H1 (cell line): ENCODE results near the gene TSHZ2. TPM values are rescaled to one million over a fixed set of nuclear protein-coding genes. Genes with fewer than 3 reads are reported as not detected.

Experiments used
- CTCF ChIA-PET: fragments of 300-600 bp; sonication (Branson Sonifier 250); formaldehyde crosslinking; loops from one replicate; lab custom pipeline; 2021; ENCODE audit not compliant: partially characterized antibody; lab: Charles Lee
- POLR2A ChIA-PET: fragments of 300-600 bp; sonication (Branson Sonifier 250); formaldehyde crosslinking; loops from one replicate; lab custom pipeline; 2021; ENCODE audit warnings: inconsistent platforms; ENCODE audit not compliant: partially characterized antibody; lab: Charles Lee
- DNase-seq, 2 experiments: peaks; one replicate each; pipeline versions ENCODE4 v3.0.0 to v3.0.0-alpha.2; 2010 to 2022; ENCODE audit warnings: low spot score in 2 of 2, low read depth in 1 of 2, mixed read lengths in 1 of 2
- FAIRE-seq: peaks from 2 replicates; lab custom pipeline; 2011; peaks lifted over from hg19 to GRCh38; lab: Jason Lieb, UNC
- H2AFZ ChIP-seq: 2 replicates; pipeline ENCODE4 v1.8.1; 2012; ENCODE audit warnings: low read length, inconsistent platforms
- H2AK5ac ChIP-seq: 2 replicates; pipeline ENCODE4 v1.6.1; 2013; ENCODE audit warnings: low read depth, low read length
- H2BK120ac ChIP-seq: replicated peaks from 2 replicates; pipeline ENCODE3; 2013; ENCODE audit warnings: low read depth, low read length, inconsistent platforms
- H2BK12ac ChIP-seq: 2 replicates; pipeline ENCODE4 v1.6.1; 2013; ENCODE audit warnings: low read depth, low read length
- H2BK15ac ChIP-seq: 2 replicates; pipeline ENCODE4 v1.6.1; 2013; ENCODE audit warnings: low read length
- H2BK20ac ChIP-seq: 2 replicates; pipeline ENCODE4 v1.6.1; 2013; ENCODE audit warnings: low read length
- H2BK5ac ChIP-seq: 2 replicates; pipeline ENCODE4 v1.6.1; 2013; ENCODE audit warnings: low read depth, low read length
- H3K14ac ChIP-seq: 2 replicates; pipeline ENCODE4 v1.6.1; 2013; ENCODE audit warnings: inconsistent platforms; ENCODE audit not compliant: insufficient read length
- H3K18ac ChIP-seq: 2 replicates; pipeline ENCODE4 v1.6.1; 2013; ENCODE audit warnings: low read length; ENCODE audit errors: extremely low read depth
- H3K23ac ChIP-seq: 2 replicates; pipeline ENCODE4 v1.6.1; 2013; ENCODE audit warnings: inconsistent platforms; ENCODE audit not compliant: insufficient read length
- H3K23me2 ChIP-seq: 2 replicates; pipeline ENCODE4 v1.6.1; 2013; ENCODE audit warnings: low read depth, low read length
- H3K27ac ChIP-seq: 2 replicates; pipeline ENCODE4 v1.6.1; 2011; ENCODE audit warnings: low read depth, low read length, inconsistent platforms
- H3K27me3 ChIP-seq, 4 experiments: replicated peaks in 1 of 4; 1 replicate in 1 of 4; 2 replicates in 3 of 4; pipeline versions ENCODE4 v1.6.1 to v1.8.1; 2011 to 2013; ENCODE audit warnings: low read length in 3 of 4, mild to moderate bottlenecking in 3 of 4, inconsistent platforms in 2 of 4, mixed read lengths in 2 of 4, moderate library complexity in 1 of 4; ENCODE audit not compliant: control insufficient read depth in 3 of 4, insufficient read depth in 3 of 4; ENCODE audit errors: extremely low read depth in 1 of 4
- H3K36me3 ChIP-seq, 4 experiments: 2 replicates each; pipeline versions ENCODE4 v1.6.1 to v1.8.1; 2011 to 2013; ENCODE audit warnings: mild to moderate bottlenecking in 4 of 4, low read length in 3 of 4, moderate library complexity in 2 of 4, control low read depth in 1 of 4, inconsistent platforms in 1 of 4; ENCODE audit not compliant: insufficient read depth in 4 of 4, control insufficient read depth in 2 of 4
- H3K4ac ChIP-seq: replicated peaks from 2 replicates; pipeline ENCODE3; 2013; ENCODE audit warnings: low read length, low read depth, mixed read lengths, inconsistent platforms; ENCODE audit not compliant: insufficient read length
- H3K4me1 ChIP-seq, 4 experiments: replicated peaks in 1 of 4; 1 replicate in 1 of 4; 2 replicates in 3 of 4; pipeline versions ENCODE4 v1.6.1 to v1.8.1; 2011 to 2013; ENCODE audit warnings: low read length in 3 of 4, inconsistent platforms in 2 of 4, mixed read lengths in 1 of 4; ENCODE audit not compliant: insufficient read depth in 4 of 4, control insufficient read depth in 3 of 4
- H3K4me2 ChIP-seq, 2 experiments: 2 replicates each; pipeline versions ENCODE4 v1.6.1 to v1.8.1; 2011 to 2013; ENCODE audit warnings: low read depth in 2 of 2, low read length in 2 of 2, control low read depth in 1 of 2, inconsistent platforms in 1 of 2, mild to moderate bottlenecking in 1 of 2; ENCODE audit not compliant: insufficient read depth in 1 of 2
- H3K4me3 ChIP-seq, 4 experiments: fragments of 200-600, 300-600 bp in 1 of 4; sonication (generic), shearing (Covaris generic), sonication (Bioruptor Twin) in 1 of 4; 2 replicates each; pipeline versions ENCODE4 v1.5.1 to v1.8.1; 2011 to 2016; ENCODE audit warnings: low read length in 4 of 4, low read depth in 3 of 4, control low read depth in 2 of 4, inconsistent platforms in 2 of 4, mild to moderate bottlenecking in 2 of 4, mixed read lengths in 1 of 4, moderate library complexity in 1 of 4; ENCODE audit not compliant: insufficient read depth in 2 of 4; ENCODE audit errors: extremely low read depth in 1 of 4
- H3K56ac ChIP-seq: replicated peaks from 2 replicates; pipeline ENCODE3; 2013; ENCODE audit warnings: low read depth, mild to moderate bottlenecking, mixed read lengths, low read length, inconsistent platforms; ENCODE audit not compliant: insufficient read length
- H3K79me1 ChIP-seq: 2 replicates; pipeline ENCODE4 v1.6.1; 2013; ENCODE audit warnings: low read depth, low read length, control low read depth
- H3K79me2 ChIP-seq, 2 experiments: 2 replicates each; pipeline versions ENCODE4 v1.6.1 to v1.8.1; 2012 to 2013; ENCODE audit warnings: low read length in 2 of 2, mild to moderate bottlenecking in 2 of 2, inconsistent platforms in 1 of 2; ENCODE audit not compliant: insufficient read depth in 2 of 2, control insufficient read depth in 1 of 2
- H3K9ac ChIP-seq, 4 experiments: replicated peaks in 1 of 4; 1 replicate in 1 of 4; 2 replicates in 3 of 4; pipeline versions ENCODE4 v1.6.1 to v1.8.1; 2011 to 2013; ENCODE audit warnings: low read depth in 3 of 4, low read length in 3 of 4, control low read depth in 2 of 4, mild to moderate bottlenecking in 2 of 4, moderate library complexity in 2 of 4, inconsistent platforms in 1 of 4; ENCODE audit errors: extremely low read depth in 1 of 4
- H3K9me3 ChIP-seq, 2 experiments: 2 replicates each; pipeline versions ENCODE4 v1.6.1 to v1.8.1; 2012 to 2013; ENCODE audit warnings: mild to moderate bottlenecking in 2 of 2, moderate library complexity in 2 of 2, control low read depth in 1 of 2, inconsistent platforms in 1 of 2, low read depth in 1 of 2, low read length in 1 of 2, mixed read lengths in 1 of 2; ENCODE audit not compliant: insufficient read depth in 2 of 2
- H4K20me1 ChIP-seq, 2 experiments: replicated peaks in 1 of 2; 2 replicates each; pipeline versions ENCODE3 to v1.8.1; 2011 to 2013; ENCODE audit warnings: inconsistent platforms in 2 of 2, low read length in 2 of 2, mild to moderate bottlenecking in 1 of 2; ENCODE audit not compliant: insufficient read depth in 2 of 2, control insufficient read depth in 1 of 2
- H4K5ac ChIP-seq: 2 replicates; pipeline ENCODE4 v1.6.1; 2013; ENCODE audit warnings: low read length, low read depth, mixed read lengths, inconsistent platforms; ENCODE audit not compliant: insufficient read length
- H4K8ac ChIP-seq: 2 replicates; pipeline ENCODE4 v1.8.0; 2013; ENCODE audit warnings: mild to moderate bottlenecking, moderate library complexity, low read length, inconsistent platforms; ENCODE audit not compliant: insufficient read depth; ENCODE audit errors: extremely low read depth
- H4K91ac ChIP-seq: replicated peaks from 2 replicates; pipeline ENCODE3; 2013; ENCODE audit warnings: low read length, mixed read lengths, inconsistent platforms; ENCODE audit not compliant: insufficient read length
- BACH1 ChIP-seq: IDR thresholded peaks from 2 replicates; pipeline ENCODE4 v1.6.1; 2012; ENCODE audit warnings: low read length, improper control_type of control experiment
- JUN ChIP-seq: IDR thresholded peaks from 2 replicates; pipeline ENCODE4 v1.6.1; 2011; ENCODE audit warnings: low read depth, mild to moderate bottlenecking, improper control_type of control experiment, low read length
- NRF1 ChIP-seq: IDR thresholded peaks from 2 replicates; pipeline ENCODE4 v1.6.1; 2011; ENCODE audit warnings: mild to moderate bottlenecking, low read depth, low read length, improper control_type of control experiment
- TAF1 ChIP-seq: IDR thresholded peaks from 2 replicates; pipeline ENCODE4 v1.6.1; 2011; ENCODE audit warnings: mild to moderate bottlenecking, low read depth, low read length
- WGBS, 2 experiments: shearing (Covaris generic) in 1 of 2; methylation state at CpG; one replicate each; pipeline versions ENCODE4 v1.1.6 to v1.1.7; 2013 to 2015; ENCODE audit warnings: low lambda C conversion rate in 2 of 2, mixed read lengths in 2 of 2, inconsistent platforms in 1 of 2, low coverage in 1 of 2, missing lambda C conversion rate in 1 of 2; ENCODE audit not compliant: insufficient replicate concordance in 2 of 2, insufficient coverage in 1 of 2, insufficient read length in 1 of 2; ENCODE audit errors: extremely low coverage in 1 of 2, missing lambda C conversion rate in 1 of 2; 5-methylcytosine and 5-hydroxymethylcytosine counted together
- polyA plus RNA-seq, 7 experiments: library from polyadenylated mRNA; depleted of rRNA in 3 of 7; stranded (reverse) in 5 of 7; unstranded in 2 of 7; fragments of >200 nt in 5 of 7; fragments of 200-250 nt in 2 of 7; gene quantifications; 1 replicate in 5 of 7; 2 replicates in 1 of 7; 4 replicates in 1 of 7; pipeline versions ENCODE4 v1.2.1 to v1.2.3, GENCODE V29; 2011 to 2013; ENCODE audit warnings: missing spikeins in 2 of 7, mixed read lengths in 2 of 7
- total RNA-seq: library from RNA; stranded (reverse); fragmentation: NEBNext Ultra II Directional; extraction: Animal tissue kit (Norgen Biotek cat#: 25700); gene quantifications from 2 replicates; pipeline ENCODE4 v1.2.1, GENCODE V29; 2021

TSHZ2 gene
- total and polyA plus RNA-seq, 2 of the 8 experiments (the other 6 are each of a cell fraction or from before 2014, with no cell fraction given), result 0.14 to 0.30 TPM

DNA sequence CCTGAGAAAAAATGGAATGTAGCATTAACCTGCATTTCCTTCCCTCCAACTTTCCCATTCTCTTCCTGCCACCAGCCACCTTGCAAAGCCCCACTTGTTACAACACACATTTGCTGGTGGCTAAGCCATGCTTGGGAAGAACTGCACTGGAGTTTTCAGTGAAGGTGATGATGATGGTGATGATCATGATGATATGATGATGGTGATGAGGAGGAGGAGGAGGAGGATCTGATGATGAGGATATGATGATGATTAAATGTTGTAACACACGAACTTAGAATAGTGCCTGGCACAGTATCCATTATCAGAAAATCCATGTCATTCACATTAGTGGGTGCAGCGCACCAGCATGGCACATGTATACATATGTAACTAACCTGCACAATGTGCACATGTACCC is 297.2 kb downstream of the TSHZ2 start:
- WGBS, 2 experiments, result 91% methylated on average over 2 of the region's 2 CpGs; no CpG with 5 or more reads in 1 of the 2 experiments
- H3K9me3 ChIP-seq, result no peaks in the 10 kb centered on the region
- H3K14ac ChIP-seq, result no peak overlapping the region
- DNase-seq, result no peak
- H4K20me1 ChIP-seq, result no peaks in the 10 kb centered on the region
- H2BK20ac ChIP-seq, result no peak overlapping the region
- H3K4me3 ChIP-seq, result no peak overlapping the region
- H3K23me2 ChIP-seq, result no peaks in the 10 kb centered on the region
- no peak overlapping the region for H4K5ac ChIP-seq
- no peak overlapping the region for H2BK15ac ChIP-seq
- H4K8ac ChIP-seq, result no peak overlapping the region
- no peak overlapping the region for H3K4me2 ChIP-seq
- H3K56ac ChIP-seq, result no peak overlapping the region
- H2AFZ ChIP-seq, result no peak overlapping the region
- no peaks in the 10 kb centered on the region for H3K79me1 ChIP-seq
- TF ChIP-seq BACH1, result no peak
- TF ChIP-seq TAF1, result no peak
- no peak for TF ChIP-seq NRF1
- no peak for TF ChIP-seq JUN
- CTCF ChIA-PET, result interaction anchor here (0.6 kb wide), 1 partner anchor 9 kb away, joined by 4 read pairs; no protein-coding TSS in a partner anchor
- no peak for FAIRE-seq
- no peak overlapping the region for H2BK12ac ChIP-seq
- H2AK5ac ChIP-seq, result no peak overlapping the region
- H3K9ac ChIP-seq, result no peak overlapping the region
- no peaks in the 10 kb centered on the region for H3K27me3 ChIP-seq
- H3K18ac ChIP-seq, result no peak overlapping the region
- peaks cover 2 to 5% (median 4%) of the 10 kb centered on the region in 4 experiments; a peak in 3 of 7 replicates for H3K4me1 ChIP-seq
- no peak overlapping the region for H2BK5ac ChIP-seq
- no peak overlapping the region for H4K91ac ChIP-seq
- H3K27ac ChIP-seq, result no peak overlapping the region
- POLR2A ChIA-PET, result no interaction called here
- no peaks in the 10 kb centered on the region for H3K36me3 ChIP-seq
- H3K79me2 ChIP-seq, result no peaks in the 10 kb centered on the region
- no peak overlapping the region for H2BK120ac ChIP-seq
- no peak overlapping the region for H3K23ac ChIP-seq
- no peak overlapping the region for H3K4ac ChIP-seq
